ENCODE results near the gene TMEM161B. TPM values are rescaled to one million over a fixed set of nuclear protein-coding genes. Genes with fewer than 3 reads are reported as not detected.

The TMEM161B gene
- polyA plus RNA-seq, 2 of the 4 experiments (the other 2 are of a cell fraction), result 12.9 to 30.4 TPM

DNA sequence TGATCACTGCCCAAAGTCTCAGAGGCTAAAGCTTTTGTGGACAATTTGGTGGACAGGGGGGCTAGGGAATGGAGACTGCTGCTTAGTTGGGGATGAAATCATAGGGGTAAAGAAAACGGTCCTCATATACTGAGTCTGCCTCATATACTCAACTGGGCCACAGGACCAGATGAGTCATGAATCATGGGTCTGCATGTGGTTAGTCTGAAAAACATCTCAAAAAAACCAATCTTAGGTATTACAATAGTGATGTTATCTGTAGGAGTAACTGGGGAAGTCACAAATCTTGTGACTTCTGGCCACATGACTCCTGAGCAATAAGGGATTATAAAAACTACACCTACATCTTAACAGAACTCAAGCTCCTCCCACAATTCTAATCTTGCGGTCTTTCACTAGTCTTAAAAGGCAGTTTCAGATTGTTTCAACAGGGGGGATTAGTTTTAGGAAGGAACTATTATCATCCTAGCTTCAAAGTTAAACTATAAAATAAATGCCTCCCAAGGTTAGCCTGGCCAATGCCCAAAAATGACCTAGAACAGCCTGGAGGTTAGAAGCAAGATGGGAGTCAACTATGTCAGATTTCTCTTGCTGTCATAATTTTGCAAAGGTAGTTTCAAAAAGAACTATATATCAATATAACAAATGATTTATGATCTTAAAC is 17.5 kb downstream of the TMEM161B start (continued):
- TF ChIP-seq USF2 (IDR thresholded peaks at IDR 0.05) (no peak), TP53 (CRISPR knock-in tag; IDR thresholded peaks at IDR 0.05) (no peak), ESRRA (IDR thresholded peaks at IDR 0.05; ENCODE audit: borderline replicate concordance, low read length) (no peak), MAZ (IDR thresholded peaks at IDR 0.05; ENCODE audit: borderline replicate concordance, low read depth, low read length) (no peak), HEYL (CRISPR knock-in tag; IDR thresholded peaks at IDR 0.05) (no peak)

- Histone ChIP-seq H3K27ac (no peak overlapping the region), H3K4me1 (peaks cover 24% of the 10 kb centered on the region), H3K4me3 (no peak overlapping the region), H3K4me2 (no peak overlapping the region), H3K9me3 (no peaks in the 10 kb centered on the region)
- TF ChIP-seq HDAC2 (IDR thresholded peaks at IDR 0.05) (no peak), USF2 (IDR thresholded peaks at IDR 0.05) (no peak), CTCF (IDR thresholded peaks at IDR 0.05) (no peak), KDM5A (IDR thresholded peaks at IDR 0.05) (no peak), NFE2L2 (conservative IDR thresholded peaks at IDR 0.05; ENCODE audit: low read length) (no peak), RARB (CRISPR knock-in tag; IDR thresholded peaks at IDR 0.05) (no peak), HOXB5 (CRISPR knock-in tag; IDR thresholded peaks at IDR 0.05) (no peak), HOXB13 (CRISPR knock-in tag; IDR thresholded peaks at IDR 0.05; ENCODE audit: low read depth) (no peak), POLR2AphosphoS2 (conservative IDR thresholded peaks at IDR 0.05; ENCODE audit: low read length) (no peak), KDM1A (IDR thresholded peaks at IDR 0.05; ENCODE audit: low read depth) (no peak), PBX3 (IDR thresholded peaks at IDR 0.05) (no peak), FOSL2 (IDR thresholded peaks at IDR 0.05) (no peak), FOSL2 (CRISPR knock-in tag; IDR thresholded peaks at IDR 0.05) (no peak)
- no peak for DNase-seq (ENCODE audit: low read depth in 1 of 2, low spot score in 1 of 2)
- ATAC-seq, result no peak
- ChIA-PET POLR2A (no interaction called here), CTCF (interaction anchor here (1.2 kb wide), 1 partner anchor 39 kb away, joined by 3 read pairs; no protein-coding TSS in a partner anchor)
- no peak for FAIRE-seq
- 94% methylated on average over 2 of the region's 2 CpGs for WGBS (ENCODE audit: missing lambda C conversion rate)
These were observed 18.6 kb downstream of the TMEM161B start for GRCh38 chr5:88250010-88250409.

- CTCF ChIA-PET, result interaction anchor here (1.2 kb wide), 1 partner anchor 38 kb away, joined by 3 read pairs; no protein-coding TSS in a partner anchor
These were observed 19.7 kb downstream of the TMEM161B start for GRCh38 chr5:88248743-88249540.

More at GRCh38 chr5:88248743-88249540, 19.7 kb downstream of the TMEM161B start:
- no peak for ATAC-seq
- FAIRE-seq, result no peak
- WGBS (ENCODE audit: missing lambda C conversion rate), result 95% methylated on average over 2 of the region's 2 CpGs
- no peak for DNase-seq (ENCODE audit: low read depth in 1 of 2, low spot score in 1 of 2)
- Histone ChIP-seq H3K9me3 (no peaks in the 10 kb centered on the region), H3K4me1 (peaks cover 27% of the 10 kb centered on the region), H3K4me2 (no peak overlapping the region), H3K27ac (no peak overlapping the region), H3K4me3 (no peak overlapping the region)
- POLR2A ChIA-PET, result no interaction called here
- TF ChIP-seq FOXS1 (CRISPR knock-in tag; IDR thresholded peaks at IDR 0.05), result no peak
- TF ChIP-seq ZFP36 (IDR thresholded peaks at IDR 0.05; ENCODE audit: borderline replicate concordance, partially characterized antibody), result no peak
- no peak for TF ChIP-seq PBX3 (IDR thresholded peaks at IDR 0.05)
- TF ChIP-seq E2F6 (IDR thresholded peaks at IDR 0.05; ENCODE audit: borderline replicate concordance, low read depth), result no peak
